VCaP (cell line): ENCODE results near the gene ARMH3.
A peak's percentile ranks its signal among the peaks of the same experiment; 100 is the strongest.

Source experiments
- H3K27ac ChIP-seq: fragments of 450-650 bp; 2 replicates; pipeline ENCODE4 v1.5.1; 2017
- CTCF ChIP-seq: fragments of 450-650 bp; conservative IDR thresholded peaks from 2 replicates; pipeline ENCODE4 v1.5.1; 2017; ENCODE audit warnings: mild to moderate bottlenecking, moderate library complexity

The ARMH3 gene

GRCh38 chr10:101832325-101832771 lies 223.6 kb downstream of the ARMH3 start:
- no peak for TF ChIP-seq CTCF
- H3K27ac ChIP-seq, result peak overlapping the region; percentile 83

- TF ChIP-seq CTCF, result no peak
- H3K27ac ChIP-seq, result peak overlapping the region; percentile 83
Measured at GRCh38 chr10:101831169-101831811, 224.7 kb downstream of the ARMH3 start.

- H3K27ac ChIP-seq, result peak overlapping the region; percentile 83
- TF ChIP-seq CTCF, result no peak
Measured at GRCh38 chr10:101830322-101831168, 225.4 kb downstream of the ARMH3 start.

GRCh38 chr10:101829561-101830315 lies 226.2 kb downstream of the ARMH3 start:
- H3K27ac ChIP-seq, result peak overlapping the region; percentile 83

DNA sequence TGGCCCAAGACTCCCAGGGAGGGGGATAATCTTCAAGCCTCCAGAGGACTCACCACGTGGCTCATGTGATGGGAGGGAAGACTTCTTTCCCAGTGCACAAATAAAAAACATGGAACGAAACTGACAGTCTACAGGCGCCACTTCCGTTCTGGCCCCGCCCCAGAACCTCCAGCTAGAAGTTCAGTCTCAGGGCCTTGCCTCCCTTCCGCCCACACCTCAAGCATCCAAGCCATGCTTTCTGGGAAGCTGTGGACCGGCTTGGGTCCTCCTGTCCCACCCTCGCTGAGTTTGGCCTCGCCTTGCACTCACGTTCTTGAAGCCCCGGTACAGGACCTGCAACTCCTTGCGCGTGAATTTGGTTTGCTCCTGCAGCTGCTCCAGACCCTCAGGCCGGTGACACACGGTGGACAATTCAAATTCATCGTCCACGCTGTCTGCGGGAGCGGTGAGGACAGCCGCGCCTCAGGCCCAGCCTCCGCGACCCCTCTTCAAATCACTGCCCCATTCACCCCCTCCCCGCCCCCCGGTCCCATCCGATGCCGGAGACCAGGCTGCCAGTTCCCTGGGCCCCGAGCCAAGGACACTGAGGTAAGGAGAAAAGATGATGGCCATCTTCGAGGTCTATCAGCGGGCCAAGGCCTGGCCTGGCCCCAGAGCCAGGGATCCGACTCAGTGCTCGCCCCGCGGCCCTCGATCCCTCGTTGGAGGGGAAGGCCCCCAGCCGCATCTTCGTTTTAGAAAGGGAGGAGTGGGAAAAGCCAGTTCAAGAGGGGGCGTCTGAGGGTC lies 227.0 kb downstream of the ARMH3 start:
- no peak overlapping the region for H3K27ac ChIP-seq
- TF ChIP-seq CTCF, result no peak

More at GRCh38 chr10:101829561-101830315, 226.2 kb downstream of the ARMH3 start:
- TF ChIP-seq CTCF, result no peak

DNA sequence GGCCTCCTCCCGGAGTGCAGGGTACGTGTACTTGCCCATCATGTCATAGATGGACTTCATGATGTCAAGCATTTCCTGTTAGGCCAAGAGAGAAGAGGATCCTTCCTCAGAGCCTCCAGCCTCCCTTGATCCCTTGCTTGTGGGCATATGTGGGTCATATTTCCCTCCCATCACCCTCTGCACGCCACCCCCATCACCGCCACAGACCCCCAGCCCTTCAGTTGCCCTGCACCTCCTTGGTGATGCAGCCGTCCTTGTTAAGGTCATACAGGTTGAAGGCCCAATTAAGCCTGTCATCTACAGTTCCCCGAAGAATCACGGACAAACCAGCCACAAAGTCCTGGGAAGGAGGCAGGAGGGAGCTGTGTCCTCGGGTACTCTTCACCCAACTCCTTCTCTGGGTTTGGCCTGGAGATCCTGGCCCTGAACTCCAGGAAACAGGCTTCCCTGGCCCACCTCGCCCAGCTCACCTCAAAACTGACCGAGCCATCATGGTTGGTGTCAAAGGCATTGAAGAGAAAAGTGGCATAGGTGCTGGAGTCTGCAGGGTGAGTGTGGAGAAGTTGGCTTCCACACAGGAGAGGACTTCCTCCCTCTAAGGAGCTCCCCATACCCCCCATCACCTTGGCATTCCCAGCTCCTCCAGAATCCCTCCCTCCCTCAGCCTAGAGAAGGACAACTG lies 227.9 kb downstream of the ARMH3 start:
- no peak for TF ChIP-seq CTCF
- H3K27ac ChIP-seq, result no peak overlapping the region
